ENCODE measurements around the gene KRTAP8-1.

KRTAP8-1 gene

GRCh38 chr21:30779249-30779648 is 33.8 kb downstream of the KRTAP8-1 start:
- no peak overlapping the region for H3K4me3 ChIP-seq (ENCODE audit: low read length)
- no peaks in the 10 kb centered on the region for H3K9me3 ChIP-seq (ENCODE audit: insufficient read depth, low read depth, low read length)
- H3K9ac ChIP-seq (ENCODE audit: low read depth, low read length): no peak overlapping the region
- H3K27ac ChIP-seq (ENCODE audit: low read depth, low read length): no peak overlapping the region
- no CpG with 5 or more reads among the region's 1 CpG for WGBS
- H3K27me3 ChIP-seq (ENCODE audit: insufficient read depth, low read length): no peaks in the 10 kb centered on the region
- H3K36me3 ChIP-seq (ENCODE audit: insufficient read depth, low read length): no peaks in the 10 kb centered on the region
- no peaks in the 10 kb centered on the region for H3K4me1 ChIP-seq (ENCODE audit: insufficient read depth, low read length)

- 90% methylated on average over 3 of the region's 4 CpGs for WGBS
- no peaks in the 10 kb centered on the region for H3K4me1 ChIP-seq (ENCODE audit: insufficient read depth, low read length)
- no peak overlapping the region for H3K9ac ChIP-seq (ENCODE audit: low read depth, low read length)
- no peaks in the 10 kb centered on the region for H3K9me3 ChIP-seq (ENCODE audit: insufficient read depth, low read depth, low read length)
- H3K27me3 ChIP-seq (ENCODE audit: insufficient read depth, low read length): no peaks in the 10 kb centered on the region
- H3K4me3 ChIP-seq (ENCODE audit: low read length): no peak overlapping the region
- H3K36me3 ChIP-seq (ENCODE audit: insufficient read depth, low read length): no peaks in the 10 kb centered on the region
- no peak overlapping the region for H3K27ac ChIP-seq (ENCODE audit: low read depth, low read length)
Measured at GRCh38 chr21:30769724-30770431, 43.2 kb downstream of the KRTAP8-1 start.

Measured in HUES64 (cell line).